Measurements from ENCODE around the gene COL15A1.
"Not testable (repeated sequence)": the region's sequence is repeated elsewhere in the genome, so short reads cannot be mapped to it uniquely, and the experiment has no call there.

COL15A1 gene

GRCh38 chr9:99079542-99079941, 135.8 kb downstream of the COL15A1 start:
- DNase-seq (ENCODE audit: low read depth) = no peak

DNA sequence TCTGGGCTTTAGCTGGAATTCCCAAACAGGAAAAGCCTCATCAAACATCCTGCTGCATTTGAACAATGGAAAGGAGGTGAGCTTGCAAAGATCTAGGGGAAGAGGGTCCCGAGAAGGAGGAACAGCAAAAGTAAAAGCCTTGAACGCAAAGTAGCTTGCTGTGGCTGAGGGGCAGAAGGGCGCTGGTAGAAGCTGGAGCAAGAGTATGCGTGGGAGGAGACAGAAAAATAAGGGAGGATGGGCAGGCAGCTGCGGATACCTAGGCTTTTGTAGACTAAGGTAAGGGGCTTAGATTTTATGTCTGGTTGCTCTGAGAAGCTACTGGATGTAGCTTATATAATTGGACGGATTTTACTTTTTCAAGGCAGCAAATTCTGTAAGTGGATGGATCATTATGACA, 139.3 kb downstream of the COL15A1 start:
- no peak for DNase-seq (ENCODE audit: low read depth)

DNA sequence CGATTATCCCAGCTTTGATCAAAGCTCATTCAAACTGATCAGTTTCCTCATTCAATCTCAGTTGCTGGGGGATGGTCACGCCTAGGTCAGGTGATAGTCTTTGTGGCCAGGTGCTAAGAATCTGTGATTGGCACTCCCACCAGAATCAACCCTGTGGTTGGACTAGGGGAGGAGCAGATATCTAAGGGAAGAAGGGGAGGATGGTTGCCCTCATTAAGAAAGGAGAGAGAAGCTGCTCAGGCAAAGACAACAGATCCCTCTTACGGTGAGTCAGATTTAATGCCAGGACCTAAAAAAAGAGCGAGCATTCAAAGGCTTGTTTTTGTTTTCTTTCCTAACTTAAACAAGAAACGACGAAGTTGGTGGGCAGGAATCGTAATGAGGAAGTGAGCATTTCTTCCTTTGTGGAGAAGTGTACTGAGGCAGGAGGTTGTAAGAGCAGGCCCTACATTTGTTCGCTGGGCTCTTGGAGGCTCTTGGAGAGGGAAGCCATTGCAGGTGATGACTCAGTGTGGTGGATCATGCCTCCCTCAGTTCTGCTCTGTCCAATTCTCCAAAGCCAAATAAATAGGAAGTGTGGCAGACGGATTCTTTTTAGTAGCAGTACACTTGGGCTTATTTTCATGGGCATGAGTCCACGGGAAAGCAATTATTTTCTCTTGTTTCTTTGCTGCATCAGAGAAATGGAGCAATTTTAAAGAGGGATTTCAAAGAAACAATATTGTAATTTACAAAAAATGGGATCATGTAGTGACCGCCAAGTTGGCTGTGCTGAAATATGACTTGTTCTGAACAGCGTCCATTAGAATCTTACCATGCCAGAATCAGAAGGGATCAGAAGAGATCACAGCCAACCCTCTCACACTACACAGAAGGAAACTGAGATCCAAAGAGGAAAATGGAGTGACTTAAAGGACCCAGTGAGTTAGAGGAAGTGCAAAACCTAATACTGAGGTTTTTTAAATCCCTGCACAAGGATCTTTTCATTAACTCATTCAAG, 142.5 kb downstream of the COL15A1 start:
- DNase-seq (ENCODE audit: low read depth) = no peak

GRCh38 chr9:99087462-99087861, 143.8 kb downstream of the COL15A1 start:
- DNase-seq (ENCODE audit: low read depth) = no peak

GRCh38 chr9:99090336-99091130, 146.8 kb downstream of the COL15A1 start:
- no peak for DNase-seq (ENCODE audit: low read depth)

DNA sequence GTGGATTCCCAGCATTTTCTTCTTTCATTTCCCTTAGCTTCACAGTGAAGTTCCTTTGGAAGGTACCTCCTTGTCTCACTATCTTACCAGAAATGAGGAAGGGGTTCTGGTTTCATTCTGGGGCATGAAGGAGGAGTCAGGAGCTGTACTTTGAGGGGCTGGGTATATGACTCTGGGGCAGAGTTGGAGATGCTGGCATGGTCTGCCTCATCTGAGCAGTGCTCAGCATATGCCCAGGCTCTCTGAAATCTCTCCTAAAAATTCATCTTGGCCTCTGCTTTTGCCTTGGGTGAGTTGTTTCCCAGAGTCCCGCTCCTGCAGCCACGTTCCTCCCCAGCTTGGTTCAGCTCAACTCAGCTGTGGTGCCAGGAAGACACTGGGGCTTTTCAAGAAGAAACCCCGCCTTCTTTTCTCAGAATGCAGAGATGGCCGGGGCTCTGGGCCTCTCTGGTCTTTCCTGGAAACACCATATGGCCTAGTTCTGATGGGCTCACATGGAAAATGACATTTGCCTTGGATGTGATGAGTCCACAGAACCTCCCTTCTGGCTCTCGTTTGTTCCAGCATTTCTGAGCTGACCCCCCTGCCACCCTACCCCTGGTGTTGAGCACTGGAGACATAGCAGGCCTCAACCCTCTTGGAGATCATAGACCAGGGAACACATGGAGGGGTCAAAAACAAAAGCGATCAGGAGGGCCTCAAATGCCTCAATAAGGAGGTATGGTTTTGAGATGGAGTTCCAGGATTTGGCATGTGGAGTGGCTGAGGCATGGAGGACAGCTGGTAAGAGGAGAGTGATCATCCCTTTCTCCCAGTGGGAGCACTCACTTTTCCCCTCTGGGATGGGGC, 149.2 kb downstream of the COL15A1 start:
- DNase-seq (ENCODE audit: low read depth) = no peak

DNA sequence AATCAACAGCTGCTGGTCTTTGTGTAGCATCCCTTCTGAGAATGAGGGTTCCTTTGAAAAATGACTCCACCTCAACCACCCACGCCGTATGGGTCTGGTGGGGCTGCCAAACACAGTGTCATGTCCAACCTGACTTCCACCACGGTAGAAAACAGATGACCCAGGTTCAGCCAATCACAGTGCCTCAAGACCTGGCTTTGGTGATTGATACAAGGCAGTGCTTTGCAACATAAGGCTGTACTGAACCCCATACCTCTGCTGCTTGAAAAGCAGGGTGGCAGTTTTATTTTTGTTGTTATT, 149.7 kb downstream of the COL15A1 start:
- no peak for DNase-seq (ENCODE audit: low read depth)

GRCh38 chr9:99095565-99095964, 151.9 kb downstream of the COL15A1 start:
- no peak for DNase-seq (ENCODE audit: low read depth)

- no peak for DNase-seq (ENCODE audit: low read depth)
Measured at GRCh38 chr9:99096409-99096808, 152.7 kb downstream of the COL15A1 start.

GRCh38 chr9:99099806-99100585, 156.3 kb downstream of the COL15A1 start:
- DNase-seq (ENCODE audit: low read depth) = not testable (repeated sequence)

DNA sequence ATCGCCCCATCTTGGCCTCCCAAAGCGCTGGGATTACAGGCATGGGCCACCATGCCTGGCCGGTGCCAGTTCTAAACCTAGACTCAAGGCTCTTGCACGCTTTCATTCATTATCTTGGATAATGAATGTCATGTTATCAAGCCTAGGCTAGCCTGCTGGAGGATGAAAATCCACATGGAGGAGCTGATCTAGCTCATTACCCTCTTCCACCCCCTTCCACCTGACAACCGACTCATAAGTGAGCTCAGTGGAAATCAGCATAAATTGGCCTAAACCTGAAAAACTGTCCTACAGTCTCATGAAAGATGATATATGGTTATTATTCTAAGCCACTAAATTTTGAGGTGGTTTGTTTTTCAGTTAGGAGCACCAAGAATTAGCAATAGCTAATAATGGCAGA, 157.6 kb downstream of the COL15A1 start:
- no peak for DNase-seq (ENCODE audit: low read depth)

DNA sequence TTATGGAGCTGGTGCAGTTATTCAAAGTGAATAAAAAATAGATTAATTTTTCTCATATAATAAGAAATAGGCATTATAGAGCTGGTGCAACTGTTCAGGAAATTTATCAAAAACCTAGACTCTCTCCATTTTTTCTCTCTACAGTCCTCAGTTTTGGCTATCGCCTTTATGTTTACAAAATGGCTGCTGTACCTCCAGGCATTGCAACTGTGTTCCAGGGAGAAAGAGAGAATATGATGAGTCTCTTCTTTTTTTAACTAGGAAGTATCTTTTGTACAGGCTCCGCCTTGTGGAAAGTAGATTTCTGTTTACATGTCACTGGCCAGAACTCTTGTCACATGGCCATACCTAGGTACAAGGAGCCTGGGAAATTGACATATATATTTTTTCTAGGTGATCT, 158.1 kb downstream of the COL15A1 start:
- no peak for DNase-seq (ENCODE audit: low read depth)

DNA sequence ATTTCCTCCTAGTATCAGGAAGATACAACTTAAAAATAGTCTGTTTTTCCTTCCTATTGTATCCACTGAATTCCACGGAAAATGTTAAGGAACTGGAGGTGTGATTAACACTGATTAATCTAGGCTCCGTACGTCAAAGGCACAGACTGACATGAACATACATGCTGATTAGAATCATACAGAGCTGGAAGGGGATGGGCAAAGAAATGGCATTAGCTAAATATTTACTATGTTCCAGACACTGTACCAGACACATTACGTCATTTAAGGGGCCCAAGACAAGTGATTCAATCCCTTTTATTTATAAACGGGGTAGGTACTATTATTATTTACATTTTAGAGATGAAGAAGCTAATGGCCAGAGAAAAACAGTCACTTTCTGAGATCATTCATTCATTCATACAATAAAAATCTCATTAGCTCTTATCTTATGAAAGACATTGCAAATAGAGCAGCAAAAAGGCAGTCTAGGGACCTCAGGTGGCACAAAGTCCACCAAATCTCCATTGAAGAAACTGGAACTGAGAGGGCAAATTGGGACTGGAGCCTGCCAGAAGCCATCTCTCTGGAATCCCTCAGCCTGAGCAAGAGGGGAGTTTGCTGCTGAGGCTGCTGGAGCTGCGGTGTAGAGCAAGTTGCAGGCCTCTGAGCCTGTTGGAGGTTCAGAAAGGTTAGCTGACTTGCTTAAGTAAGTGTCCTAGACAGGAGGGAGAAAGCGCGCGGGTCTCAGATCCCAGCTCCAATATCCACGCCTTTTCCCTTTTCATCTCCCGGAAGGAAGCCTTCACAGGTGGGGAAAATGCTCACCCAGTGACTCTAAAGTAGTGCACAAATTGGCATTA, 159.6 kb downstream of the COL15A1 start:
- no peak for DNase-seq (ENCODE audit: low read depth)

GRCh38 chr9:99103901-99104458, 160.3 kb downstream of the COL15A1 start:
- no peak for DNase-seq (ENCODE audit: low read depth)

- peak; percentile 68 for DNase-seq (ENCODE audit: low read depth)
Measured at GRCh38 chr9:99104459-99105151, 160.9 kb downstream of the COL15A1 start, which contains the start of gene TGFBR1. Gene TGFBR1, plus strand, starts transcription at chr9:99105113. Its CDS starts 93 bp downstream, at chr9:99105206.

DNA sequence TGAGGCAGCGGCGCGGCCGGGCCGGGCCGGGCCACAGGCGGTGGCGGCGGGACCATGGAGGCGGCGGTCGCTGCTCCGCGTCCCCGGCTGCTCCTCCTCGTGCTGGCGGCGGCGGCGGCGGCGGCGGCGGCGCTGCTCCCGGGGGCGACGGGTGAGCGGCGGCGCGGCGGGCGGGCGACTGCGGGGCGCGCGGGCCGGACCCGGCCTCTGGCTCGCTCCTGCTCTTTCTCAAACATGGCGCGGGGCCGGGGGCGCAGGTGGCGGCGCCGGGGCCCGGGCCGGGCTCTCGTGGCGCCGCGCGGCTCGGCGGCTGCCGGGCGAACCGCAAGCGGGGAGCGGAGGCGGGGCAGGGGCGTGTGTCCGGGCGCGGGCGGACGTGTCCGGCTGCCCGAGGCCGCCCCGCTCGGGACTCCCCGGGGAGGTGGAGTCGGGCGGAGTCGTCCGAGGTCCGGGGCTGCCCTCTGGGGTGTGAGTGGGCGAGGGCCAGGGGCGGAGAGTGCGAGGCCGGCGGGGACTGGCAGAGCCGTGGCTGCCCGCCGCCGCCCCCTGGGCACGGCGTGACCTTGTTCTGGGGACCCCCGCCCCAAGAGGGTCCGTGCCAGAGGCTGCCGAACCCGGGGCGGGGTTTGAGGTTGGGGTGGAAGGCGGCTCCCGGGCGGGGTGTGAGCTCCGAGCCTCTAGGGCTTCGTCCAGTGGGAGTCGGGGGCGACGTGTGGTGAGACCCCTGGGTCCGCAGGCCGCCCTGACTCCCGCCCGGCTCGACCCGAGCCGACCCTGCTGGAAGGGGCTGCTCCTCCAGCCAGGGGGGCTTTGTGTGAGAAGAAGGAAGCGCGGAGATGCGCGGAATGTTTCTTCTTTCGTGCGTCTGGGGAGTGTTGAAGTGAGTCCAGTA, 161.7 kb downstream of the COL15A1 start:
- DNase-seq (ENCODE audit: low read depth) = no peak

DNA sequence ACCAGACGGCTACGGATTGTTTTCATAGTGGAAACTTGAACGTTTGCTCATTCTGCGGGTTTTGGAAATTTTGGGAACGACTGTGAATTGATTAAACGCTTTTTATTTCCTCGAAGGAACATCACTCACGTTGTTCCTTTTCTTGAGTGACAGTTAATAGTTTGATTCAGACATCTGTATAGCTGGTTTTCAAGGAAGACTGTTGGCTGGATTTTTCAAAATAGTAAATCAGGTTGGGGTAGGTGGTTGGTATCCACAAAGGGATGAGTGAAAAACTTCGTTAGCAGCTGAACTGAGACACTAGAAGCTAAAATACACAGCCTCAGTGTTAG, 162.3 kb downstream of the COL15A1 start:
- no peak for DNase-seq (ENCODE audit: low read depth)

DNA sequence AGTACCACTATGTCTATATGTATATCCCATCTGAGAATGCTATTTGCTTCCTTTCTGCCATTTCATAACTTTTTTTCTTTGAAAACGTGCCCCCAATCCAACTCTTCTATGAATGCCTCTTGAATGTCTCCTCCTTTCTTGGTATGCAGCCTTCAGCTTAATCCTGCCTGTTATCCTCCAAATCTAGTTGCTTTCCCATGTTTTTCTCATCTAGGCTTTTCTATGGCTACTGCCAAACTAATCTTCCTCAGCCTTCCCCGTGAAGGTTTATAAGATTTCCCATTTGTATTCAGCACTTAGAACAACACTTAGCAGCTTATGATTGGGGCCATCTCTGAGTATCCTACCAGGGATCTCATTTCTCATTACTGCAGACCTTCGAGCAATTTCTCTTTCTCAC, 163.7 kb downstream of the COL15A1 start:
- DNase-seq (ENCODE audit: low read depth) = no peak

- no peak for DNase-seq (ENCODE audit: low read depth)
Measured at GRCh38 chr9:99108131-99108530, 164.4 kb downstream of the COL15A1 start.
